NCI-H526 treated with DMSO at 0.1 percent for 48 hours (cell line): ENCODE measurements around the gene TAAR8.
"Not testable (repeated sequence)": the region's sequence is repeated elsewhere in the genome, so short reads cannot be mapped to it uniquely, and the experiment has no call there.

Source experiments
- DNase-seq: peaks from one replicate; lab custom pipeline; 2025; lab: John Stamatoyannopoulos, UW

Gene TAAR8

DNA sequence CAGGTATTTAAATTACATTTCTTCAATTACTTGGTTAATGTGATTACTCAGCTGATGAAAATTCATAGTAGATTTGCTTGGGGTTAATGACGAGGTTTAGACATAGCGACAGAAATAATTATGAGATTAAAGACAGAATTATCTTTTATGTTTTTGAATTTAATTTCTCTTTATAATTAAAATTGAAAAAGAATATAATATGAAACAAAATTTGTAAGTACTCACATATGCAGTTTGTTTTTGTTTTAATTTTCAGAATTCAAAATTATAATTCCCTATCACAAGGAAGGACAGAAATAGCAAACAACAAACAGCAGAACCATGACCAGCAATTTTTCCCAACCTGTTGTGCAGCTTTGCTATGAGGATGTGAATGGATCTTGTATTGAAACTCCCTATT is at the start of gene TAAR8:
Gene TAAR8, plus strand, starts transcription at position 301 of the 400 bp plus-strand sequence. Its CDS starts 21 bp downstream, at position 322.
- no peak for DNase-seq

- no peak for DNase-seq
These were observed 47.7 kb upstream of the TAAR8 start for GRCh38 chr6:132504757-132505156.

DNA sequence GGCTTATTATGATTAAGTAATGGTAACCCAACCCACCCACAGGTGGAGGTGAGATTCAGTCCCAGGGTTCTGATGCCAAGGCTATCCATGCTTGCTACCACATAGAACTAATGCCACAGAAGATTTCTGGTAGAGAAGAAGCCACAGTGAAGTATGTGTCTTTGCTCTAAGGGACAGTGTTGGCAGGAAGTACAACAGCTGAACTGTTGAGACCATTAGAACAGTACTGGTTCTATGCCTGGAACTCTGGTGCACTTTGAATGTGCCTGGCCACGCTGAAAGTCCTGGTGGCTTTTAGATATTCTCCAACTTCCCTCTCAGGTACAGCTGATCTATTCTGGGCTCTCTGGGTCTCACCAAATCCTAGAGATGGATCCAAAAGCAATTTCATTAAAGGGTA is 47.3 kb upstream of the TAAR8 start:
- DNase-seq: no peak

DNA sequence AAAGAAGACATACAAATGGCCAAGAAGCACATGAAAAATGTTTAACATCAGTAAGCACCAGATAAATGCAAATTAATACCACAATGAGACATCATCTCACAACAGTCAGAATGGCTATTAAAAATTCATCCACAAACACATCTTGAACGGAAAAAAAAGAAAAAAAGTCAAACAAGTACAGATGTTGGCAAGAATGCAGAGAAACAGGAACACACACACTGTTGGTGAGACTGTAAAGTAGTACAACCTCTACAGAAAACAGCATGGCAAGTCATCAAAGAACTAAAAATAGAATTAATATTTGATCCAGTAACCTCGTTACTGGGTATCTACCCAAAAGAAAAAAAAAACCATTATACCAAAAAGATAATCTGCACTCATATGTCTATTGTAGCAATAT is 46.0 kb upstream of the TAAR8 start:
- DNase-seq: no peak

GRCh38 chr6:132506869-132507808 is 45.3 kb upstream of the TAAR8 start:
- DNase-seq: no peak

DNA sequence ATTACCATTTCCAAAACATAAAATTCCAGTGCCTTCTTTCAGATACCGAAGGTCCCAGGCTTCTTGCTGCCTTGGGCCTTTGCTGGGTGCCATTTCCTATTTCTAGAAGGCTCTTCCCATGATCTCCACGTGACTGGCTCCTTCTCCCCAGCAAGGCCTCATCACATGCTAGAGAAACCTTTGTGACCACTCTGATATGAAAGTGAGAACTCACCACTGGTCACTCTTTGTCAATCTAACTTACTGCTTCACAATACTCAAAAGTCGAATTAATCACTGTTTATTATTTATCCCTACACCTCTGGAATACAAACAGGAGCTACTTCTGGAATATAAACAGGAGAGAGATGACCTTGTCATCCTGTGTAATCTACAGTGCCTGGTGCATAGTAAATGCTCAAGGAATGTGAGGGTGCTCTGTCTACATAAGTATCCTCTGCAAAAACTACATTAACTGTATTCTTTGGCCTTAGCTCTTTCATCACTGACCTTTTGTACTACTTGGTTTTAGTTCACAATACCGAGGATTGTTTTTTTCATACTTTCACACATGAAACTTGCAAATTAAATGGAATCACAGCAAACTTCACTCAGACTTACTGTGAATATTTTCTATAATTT is 41.2 kb upstream of the TAAR8 start:
- no peak for DNase-seq

- no peak for DNase-seq
These were observed 40.6 kb upstream of the TAAR8 start for GRCh38 chr6:132511831-132512220.

DNA sequence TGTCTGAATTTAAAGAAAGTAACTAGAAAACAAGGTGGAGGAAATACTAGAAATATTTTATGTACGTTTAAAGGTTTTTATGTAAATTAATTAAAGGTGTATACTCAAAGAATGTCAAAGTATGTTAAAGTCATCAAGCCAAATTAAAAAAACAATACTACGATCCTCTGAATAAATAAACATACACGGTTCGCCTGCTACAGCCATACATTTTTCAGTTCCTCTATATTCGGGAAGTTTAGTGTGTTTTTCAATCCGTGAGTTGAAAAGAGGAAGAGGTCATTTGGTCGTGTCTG is 40.2 kb upstream of the TAAR8 start:
- no peak for DNase-seq

GRCh38 chr6:132512638-132513632 is 39.5 kb upstream of the TAAR8 start, which contains the start of gene STX7:
STX7 (minus strand) TSS chr6:132513116; CDS start chr6:132503530, 9,586 bp downstream.
- DNase-seq: peak; percentile 83

DNA sequence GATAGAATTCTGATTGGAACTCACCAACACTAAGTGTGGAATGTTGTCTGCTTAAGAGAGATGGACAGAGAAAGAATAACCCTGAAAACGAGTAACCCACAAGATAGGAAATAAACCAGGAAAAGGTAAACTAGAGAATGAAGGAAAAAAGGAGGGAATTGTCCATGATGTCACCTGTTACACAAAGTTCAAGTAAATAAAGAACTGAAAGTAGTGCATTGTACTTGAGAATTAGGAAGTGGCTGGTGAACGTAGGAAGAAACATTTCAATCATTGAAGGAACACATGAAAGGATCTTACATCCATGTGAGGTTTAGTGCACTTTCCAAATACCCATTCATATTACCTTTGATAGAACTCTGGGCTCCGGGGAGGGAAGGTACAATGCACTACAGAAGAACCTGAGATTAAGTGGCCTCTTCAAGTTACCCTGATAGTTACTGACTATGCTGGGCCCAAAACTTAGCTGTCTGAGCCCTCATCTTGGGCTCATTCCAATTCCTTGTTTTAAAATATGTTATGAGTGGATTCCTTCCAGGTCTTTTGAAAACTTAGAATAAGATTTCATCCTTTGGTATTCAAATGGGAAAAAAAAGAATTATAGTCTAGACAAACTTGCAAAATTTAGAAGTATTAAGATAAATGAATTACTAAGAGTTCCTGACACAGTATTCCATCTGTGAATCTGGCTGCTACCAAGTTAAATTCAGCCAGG is 38.5 kb upstream of the TAAR8 start:
- DNase-seq: no peak

DNA sequence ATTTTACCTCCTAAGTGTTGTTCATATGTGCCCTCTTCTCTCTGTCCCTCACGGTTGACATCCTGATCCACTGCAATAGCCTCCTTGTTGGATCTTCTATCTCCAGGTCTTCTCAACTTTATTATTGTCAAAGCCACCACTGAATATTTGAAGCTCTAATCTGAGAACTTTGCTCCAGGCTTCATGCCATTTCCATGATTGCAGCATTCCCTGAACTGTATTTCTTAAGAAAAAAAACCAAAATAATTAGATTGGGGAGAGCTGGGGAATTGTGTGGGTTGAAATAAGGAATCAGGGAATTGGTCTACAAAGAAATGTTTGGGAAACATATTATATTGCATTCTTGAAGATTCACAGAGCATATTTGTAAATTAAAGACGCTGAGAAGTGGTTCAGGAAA is 37.1 kb upstream of the TAAR8 start:
- no peak for DNase-seq

- DNase-seq: no peak
These were observed 31.5 kb upstream of the TAAR8 start for GRCh38 chr6:132520953-132521352.

- no peak for DNase-seq
These were observed 27.8 kb upstream of the TAAR8 start for GRCh38 chr6:132524646-132525045.

- DNase-seq: no peak
These were observed 26.6 kb upstream of the TAAR8 start for GRCh38 chr6:132525866-132526265.

- DNase-seq: no peak
These were observed 26.0 kb upstream of the TAAR8 start for GRCh38 chr6:132526461-132526860.

DNA sequence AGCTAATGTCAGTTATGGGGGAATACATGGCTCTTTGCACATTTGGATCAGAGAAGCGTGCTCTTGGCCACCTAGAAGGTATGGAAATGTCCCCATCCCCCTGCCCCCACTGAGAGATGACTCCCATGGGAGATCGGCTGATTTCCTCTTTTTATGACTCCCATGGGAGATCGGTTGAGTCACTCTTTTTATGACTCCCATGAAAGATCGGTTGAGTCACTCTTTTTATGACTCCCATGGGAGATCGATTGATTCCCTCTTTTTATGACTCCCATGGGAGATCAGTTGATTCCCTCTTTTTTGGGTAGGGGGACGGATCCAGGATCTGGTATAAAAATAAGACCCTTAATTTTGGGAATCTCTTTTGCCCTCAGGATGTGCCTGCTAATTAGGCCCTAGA is 24.7 kb upstream of the TAAR8 start:
- DNase-seq: no peak

GRCh38 chr6:132530293-132530974 is 22.0 kb upstream of the TAAR8 start:
- peak; percentile 32 for DNase-seq

DNA sequence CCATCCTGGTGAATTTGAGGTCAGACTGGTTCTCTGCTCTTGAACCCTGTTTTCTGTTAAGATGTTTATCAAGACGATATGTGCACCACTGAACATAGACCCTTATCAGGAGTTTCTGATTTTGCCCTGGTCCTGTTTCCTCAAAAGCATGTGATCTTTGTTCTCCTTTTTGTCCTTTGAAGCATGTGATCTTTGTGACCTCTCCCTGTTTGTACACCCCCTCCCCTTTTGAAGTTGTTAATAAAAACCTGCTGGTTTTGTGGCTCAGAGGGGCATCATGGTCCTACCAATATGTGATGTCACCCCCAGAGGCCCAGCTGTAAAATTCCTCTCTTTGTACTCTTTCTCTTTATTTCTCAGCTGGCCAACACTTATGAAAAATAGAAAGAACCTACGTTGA is 17.9 kb upstream of the TAAR8 start:
- DNase-seq: not testable (repeated sequence)

- DNase-seq: no peak
These were observed 15.3 kb upstream of the TAAR8 start for GRCh38 chr6:132537145-132537544.

DNA sequence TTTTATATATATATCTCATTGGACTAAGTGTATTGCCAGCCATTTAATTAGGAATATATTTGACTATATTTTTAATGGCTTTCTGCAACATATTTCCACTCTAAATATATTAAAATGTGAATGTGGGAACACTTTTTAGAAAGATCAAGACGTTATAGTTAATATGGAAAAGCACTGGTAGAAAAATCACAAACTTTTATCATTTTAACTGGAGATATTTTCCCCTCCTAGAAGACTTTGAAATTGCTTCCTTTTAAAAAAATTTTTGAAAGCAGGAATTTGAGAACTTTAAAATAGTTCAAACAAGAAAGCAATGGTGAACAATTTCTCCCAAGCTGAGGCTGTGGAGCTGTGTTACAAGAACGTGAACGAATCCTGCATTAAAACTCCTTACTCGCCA is 14.5 kb upstream of the TAAR8 start, which contains the start of gene TAAR9:
Gene TAAR9, plus strand, starts transcription at position 301 of the 400 bp plus-strand sequence. Its CDS starts 13 bp downstream, at position 314.
- no peak for DNase-seq

DNA sequence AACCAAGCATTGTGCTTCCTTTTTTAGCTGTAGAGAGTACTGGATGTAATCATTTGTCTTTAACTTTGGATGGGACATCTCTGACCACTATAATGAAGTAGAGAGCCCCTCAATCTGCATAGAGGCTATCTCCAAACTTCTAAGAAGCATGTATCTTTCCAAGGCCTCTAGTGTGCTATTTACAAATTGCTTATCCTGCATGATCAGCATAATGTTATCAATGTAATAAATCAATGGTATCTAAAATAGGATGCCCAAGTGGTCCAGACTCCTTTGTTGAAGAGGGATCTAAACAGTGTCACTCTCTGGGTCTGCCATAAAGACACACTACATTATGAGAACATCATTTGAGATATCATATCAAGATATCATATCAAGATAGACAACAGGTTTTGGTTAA is 7.6 kb upstream of the TAAR8 start:
- DNase-seq: no peak
